IMR-90 (cell line): ENCODE results near the gene PSORS1C2. TPM values are rescaled to one million over a fixed set of nuclear protein-coding genes. Genes with fewer than 3 reads are reported as not detected.

Experiments used
- ATAC-seq: fragments of 200-7000 bp; cut with Tn5 transposase; 2 replicates; pipeline ENCODE4 v1.9.1; 2020; ENCODE audit warnings: low read depth, mild to moderate bottlenecking, moderate library complexity
- BruUV-seq: library from RNA; stranded (reverse); fragments of 400-500 nt; replicated peaks from 2 replicates; lab custom pipeline; 2021; lab: Mats Ljungman, UMichigan
- CTCF ChIA-PET: fragments of 300-600 bp; formaldehyde crosslinking; extraction: SDS; loops from one replicate; lab custom pipeline; 2021; ENCODE audit warnings: antibody characterized with exemption; lab: Yijun Ruan, JAX
- POLR2A ChIA-PET: fragments of 300-600 bp; sonication (Branson Sonifier 250); formaldehyde crosslinking; loops from one replicate; lab custom pipeline; 2022; ENCODE audit warnings: antibody characterized with exemption; ENCODE audit not compliant: unreplicated experiment; lab: Charles Lee
- DNase-seq: peaks from one replicate; pipeline ENCODE4 v3.0.0; 2013
- H2AFZ ChIP-seq: replicated peaks from 2 replicates; pipeline ENCODE3; 2013; ENCODE audit warnings: low read length, mild to moderate bottlenecking; ENCODE audit not compliant: poor library complexity
- H2AK5ac ChIP-seq: 2 replicates; pipeline ENCODE4 v1.6.1; 2013; ENCODE audit warnings: low read depth, low read length, inconsistent platforms
- H2AK9ac ChIP-seq: replicated peaks from 2 replicates; pipeline ENCODE3; 2013; ENCODE audit warnings: mild to moderate bottlenecking, low read depth, low read length, moderate library complexity; ENCODE audit not compliant: poor library complexity
- H2BK120ac ChIP-seq: 2 replicates; pipeline ENCODE4 v1.6.1; 2013; ENCODE audit warnings: low read depth, low read length, inconsistent platforms
- H2BK15ac ChIP-seq: 3 replicates; pipeline ENCODE4 v1.6.1; 2013; ENCODE audit warnings: low read depth, low read length, inconsistent platforms
- H2BK20ac ChIP-seq: 2 replicates; pipeline ENCODE4 v1.6.1; 2013; ENCODE audit warnings: low read depth, mild to moderate bottlenecking, inconsistent platforms, low read length, moderate library complexity
- H2BK5ac ChIP-seq: 2 replicates; pipeline ENCODE4 v1.6.1; 2013; ENCODE audit warnings: mild to moderate bottlenecking, low read depth, low read length, inconsistent platforms; ENCODE audit not compliant: poor library complexity, severe bottlenecking
- H3K14ac ChIP-seq: replicated peaks from 2 replicates; pipeline ENCODE4 v1.6.1; 2013; ENCODE audit warnings: low read depth, low read length, inconsistent platforms
- H3K18ac ChIP-seq: 2 replicates; pipeline ENCODE4 v1.6.1; 2013; ENCODE audit warnings: low read depth, low read length, control low read depth
- H3K23ac ChIP-seq: 2 replicates; pipeline ENCODE4 v1.6.1; 2013; ENCODE audit warnings: low read depth, low read length, inconsistent platforms
- H3K27ac ChIP-seq: 2 replicates; pipeline ENCODE4 v1.5.1; 2013; ENCODE audit warnings: mild to moderate bottlenecking, control low read depth, low read length; ENCODE audit not compliant: insufficient read depth
- H3K27me3 ChIP-seq: 2 replicates; pipeline ENCODE4 v1.6.1; 2013; ENCODE audit warnings: low read length; ENCODE audit not compliant: control insufficient read depth, insufficient read depth
- H3K36me3 ChIP-seq: 2 replicates; pipeline ENCODE4 v1.6.1; 2013; ENCODE audit warnings: low read length, mixed read lengths; ENCODE audit not compliant: control insufficient read depth, insufficient read depth
- H3K4ac ChIP-seq: 2 replicates; pipeline ENCODE4 v1.6.1; 2013; ENCODE audit warnings: low read depth, low read length, inconsistent platforms
- H3K4me1 ChIP-seq: 2 replicates; pipeline ENCODE4 v1.6.1; 2013; ENCODE audit warnings: low read length, mixed read lengths; ENCODE audit not compliant: control insufficient read depth, insufficient read depth
- H3K4me2 ChIP-seq: 2 replicates; pipeline ENCODE4 v1.6.1; 2013; ENCODE audit warnings: low read depth, mild to moderate bottlenecking, control low read depth, low read length, moderate library complexity
- H3K4me3 ChIP-seq: 2 replicates; pipeline ENCODE4 v1.5.1; 2013; ENCODE audit warnings: low read depth, mild to moderate bottlenecking, control low read depth, low read length, moderate library complexity; ENCODE audit not compliant: insufficient read depth
- H3K56ac ChIP-seq: 2 replicates; pipeline ENCODE4 v1.6.1; 2013; ENCODE audit warnings: low read length, inconsistent platforms; ENCODE audit not compliant: insufficient read depth; ENCODE audit errors: extremely low read depth
- H3K79me1 ChIP-seq, 2 experiments: 2 replicates each; pipeline ENCODE4 v1.6.1; 2013; ENCODE audit warnings: low read length in 2 of 2, inconsistent platforms in 1 of 2, low read depth in 1 of 2
- H3K9ac ChIP-seq: 2 replicates; pipeline ENCODE4 v1.6.1; 2013; ENCODE audit warnings: low read depth, low read length, control low read depth
- H3K9me1 ChIP-seq: 2 replicates; pipeline ENCODE4 v1.6.1; 2013; ENCODE audit warnings: low read length, inconsistent platforms; ENCODE audit not compliant: insufficient read depth
- H3K9me3 ChIP-seq: 2 replicates; pipeline ENCODE4 v1.6.1; 2013; ENCODE audit warnings: low read length; ENCODE audit not compliant: control insufficient read depth, insufficient read depth
- H4K20me1 ChIP-seq: 2 replicates; pipeline ENCODE4 v1.6.1; 2013; ENCODE audit warnings: low read length, inconsistent platforms; ENCODE audit not compliant: insufficient read depth
- H4K5ac ChIP-seq: 2 replicates; pipeline ENCODE4 v1.6.1; 2013; ENCODE audit warnings: mild to moderate bottlenecking, low read depth, low read length, control low read depth
- H4K8ac ChIP-seq, 2 experiments: 2 replicates each; pipeline ENCODE4 v1.6.1; 2013; ENCODE audit warnings: low read depth in 2 of 2, low read length in 2 of 2, control low read depth in 1 of 2, inconsistent platforms in 1 of 2
- H4K91ac ChIP-seq: 2 replicates; pipeline ENCODE4 v1.6.1; 2013; ENCODE audit warnings: low read depth, low read length, inconsistent platforms; ENCODE audit not compliant: insufficient read depth
- BHLHE40 ChIP-seq: fragments of 150-350 bp; IDR thresholded peaks from 2 replicates; pipeline ENCODE4 v1.6.1; 2016; ENCODE audit warnings: mild to moderate bottlenecking, low read depth, low read length
- CEBPB ChIP-seq: IDR thresholded peaks from 2 replicates; pipeline ENCODE4 v1.6.1; 2012; ENCODE audit warnings: low read depth, low read length, improper control_type of control experiment
- CHD1 ChIP-seq: IDR thresholded peaks from 2 replicates; pipeline ENCODE4 v1.6.1; 2012; ENCODE audit warnings: low read depth, low read length, improper control_type of control experiment
- ELK1 ChIP-seq: fragments of 150-350 bp; IDR thresholded peaks from 2 replicates; pipeline ENCODE4 v1.6.1; 2016; ENCODE audit warnings: low read depth, mild to moderate bottlenecking, low read length, moderate library complexity, borderline replicate concordance
- FOS ChIP-seq: fragments of 150-350 bp; IDR thresholded peaks from 2 replicates; pipeline ENCODE4 v1.6.1; 2016; ENCODE audit warnings: low read depth, low read length
- MAFK ChIP-seq: IDR thresholded peaks from 2 replicates; pipeline ENCODE4 v1.6.1; 2012; ENCODE audit warnings: low read depth, low read length, improper control_type of control experiment
- MAZ ChIP-seq: IDR thresholded peaks from 2 replicates; pipeline ENCODE4 v1.6.1; 2012; ENCODE audit warnings: low read depth, mild to moderate bottlenecking, low read length, improper control_type of control experiment, moderate library complexity, borderline replicate concordance
- MXI1 ChIP-seq: IDR thresholded peaks from 2 replicates; pipeline ENCODE4 v1.6.1; 2012; ENCODE audit warnings: low read depth, mild to moderate bottlenecking, low read length, moderate library complexity, borderline replicate concordance
- NFE2L2 ChIP-seq: fragments of 150-350 bp; IDR thresholded peaks from 2 replicates; pipeline ENCODE4 v1.6.1; 2016; ENCODE audit warnings: low read depth, mild to moderate bottlenecking, low read length
- POLR2A ChIP-seq: IDR thresholded peaks from 2 replicates; pipeline ENCODE4 v1.6.1; 2012; ENCODE audit warnings: mild to moderate bottlenecking, low read depth, low read length
- RAD21 ChIP-seq: IDR thresholded peaks from 2 replicates; pipeline ENCODE4 v1.6.1; 2012; ENCODE audit warnings: low read length, improper control_type of control experiment
- RCOR1 ChIP-seq: IDR thresholded peaks from 2 replicates; pipeline ENCODE4 v1.6.1; 2012; ENCODE audit warnings: mild to moderate bottlenecking, low read length, improper control_type of control experiment; ENCODE audit not compliant: insufficient replicate concordance
- RFX5 ChIP-seq: IDR thresholded peaks from 2 replicates; pipeline ENCODE4 v1.8.0; 2012; ENCODE audit warnings: low read depth, mild to moderate bottlenecking, low read length, moderate library complexity
- SMC3 ChIP-seq: fragments of 150-350 bp; IDR thresholded peaks from 2 replicates; pipeline ENCODE4 v1.6.1; 2016; ENCODE audit warnings: low read depth, mild to moderate bottlenecking, antibody characterized with exemption, low read length, moderate library complexity
- USF2 ChIP-seq: fragments of 150-350 bp; IDR thresholded peaks from 2 replicates; pipeline ENCODE4 v1.6.1; 2017; ENCODE audit warnings: mild to moderate bottlenecking, antibody characterized with exemption, low read length, low read depth
- WGBS, 2 experiments: methylation state at CpG; one replicate each; pipeline versions ENCODE4 v1.1.5 to v1.1.7; 2013; ENCODE audit warnings: missing lambda C conversion rate in 2 of 2; ENCODE audit not compliant: insufficient read length in 1 of 2; ENCODE audit errors: extremely low coverage in 2 of 2; 5-methylcytosine and 5-hydroxymethylcytosine counted together
- dilution Hi-C: fragments of 300-500 bp; cut with HindIII; formaldehyde crosslinking; loops from one replicate; pipeline ENCODE4 v1.14.3; 2018; ENCODE audit warnings: low sequenced_read_pairs; ENCODE audit not compliant: unreplicated experiment
- in situ Hi-C: fragments of 300-500 bp; cut with MboI; formaldehyde crosslinking; loops from 3 replicates; pipeline ENCODE4 v1.14.3; 2019; ENCODE audit warnings: low sequenced_read_pairs, inconsistent platforms, mixed read lengths
- intact Hi-C: fragments of 100-400 bp; cut with micrococcal nuclease; formaldehyde crosslinking; loops from 2 replicates; pipeline ENCODE4 v1.10.0; 2022
- polyA plus RNA-seq, 3 experiments: library from polyadenylated mRNA; depleted of rRNA; stranded (reverse); fragments of >200 nt; gene quantifications; 2 replicates each; pipeline ENCODE4 v1.2.3, GENCODE V29; 2012; ENCODE audit warnings: low replicate concordance in 1 of 3
- total RNA-seq: library from RNA; depleted of rRNA; stranded (reverse); fragments of >200 nt; gene quantifications from 2 replicates; pipeline ENCODE4 v1.2.3, GENCODE V29; 2012
- TF ChIP-seq, protein P1 (sequence below): conservative IDR thresholded peaks from 2 replicates; pipeline ENCODE4 v1.5.1; 2012; ENCODE audit warnings: mild to moderate bottlenecking, low read depth, low read length, improper control_type of control experiment

Gene PSORS1C2
- total and polyA plus RNA-seq, 2 of the 4 experiments (the other 2 are of a cell fraction): not detected

- CTCF ChIA-PET: interaction anchor here (0.6 kb wide), 1 partner anchor 26 kb away, joined by 5 read pairs; no protein-coding TSS in a partner anchor
- in situ Hi-C loops (no loop called here), dilution Hi-C loops (no loop called here), intact Hi-C loops (no loop called here)
- POLR2A ChIA-PET: no interaction called here
- Histone ChIP-seq H3K9me1 (peaks cover 10% of the 10 kb centered on the region), H4K91ac (no peak overlapping the region), H3K27me3 (no peaks in the 10 kb centered on the region), H2BK20ac (no peak overlapping the region), H2BK120ac (no peak overlapping the region), H4K8ac (no peak overlapping the region), H4K5ac (no peak overlapping the region), H3K4me1 (peaks cover 10% of the 10 kb centered on the region), H2BK5ac (no peak overlapping the region), H3K36me3 (peaks cover 21% of the 10 kb centered on the region), H3K56ac (no peak overlapping the region), H3K18ac (no peak overlapping the region), H3K79me1 (no peaks in the 10 kb centered on the region), H2AK5ac (no peak overlapping the region), H2BK15ac (no peak overlapping the region), H2AK9ac (no peak overlapping the region), H3K4me3 (no peak overlapping the region), H3K14ac (no peak overlapping the region), H3K27ac (no peak overlapping the region), H2AFZ (no peak overlapping the region), H4K20me1 (no peaks in the 10 kb centered on the region; the same call in 1 of the 2 replicates), H3K4me2 (no peak overlapping the region), H3K9ac (no peak overlapping the region), H3K23ac (no peak overlapping the region), H3K4ac (no peak overlapping the region), H3K9me3 (no peaks in the 10 kb centered on the region)
- DNase-seq: no peak
- WGBS, 2 experiments: 96% methylated on average over 8 of the region's 18 CpGs; no CpG with 5 or more reads in 1 of the 2 experiments
- no TSS peak for BruUV-seq
- no peak for ATAC-seq
- TF ChIP-seq, protein P1, sequence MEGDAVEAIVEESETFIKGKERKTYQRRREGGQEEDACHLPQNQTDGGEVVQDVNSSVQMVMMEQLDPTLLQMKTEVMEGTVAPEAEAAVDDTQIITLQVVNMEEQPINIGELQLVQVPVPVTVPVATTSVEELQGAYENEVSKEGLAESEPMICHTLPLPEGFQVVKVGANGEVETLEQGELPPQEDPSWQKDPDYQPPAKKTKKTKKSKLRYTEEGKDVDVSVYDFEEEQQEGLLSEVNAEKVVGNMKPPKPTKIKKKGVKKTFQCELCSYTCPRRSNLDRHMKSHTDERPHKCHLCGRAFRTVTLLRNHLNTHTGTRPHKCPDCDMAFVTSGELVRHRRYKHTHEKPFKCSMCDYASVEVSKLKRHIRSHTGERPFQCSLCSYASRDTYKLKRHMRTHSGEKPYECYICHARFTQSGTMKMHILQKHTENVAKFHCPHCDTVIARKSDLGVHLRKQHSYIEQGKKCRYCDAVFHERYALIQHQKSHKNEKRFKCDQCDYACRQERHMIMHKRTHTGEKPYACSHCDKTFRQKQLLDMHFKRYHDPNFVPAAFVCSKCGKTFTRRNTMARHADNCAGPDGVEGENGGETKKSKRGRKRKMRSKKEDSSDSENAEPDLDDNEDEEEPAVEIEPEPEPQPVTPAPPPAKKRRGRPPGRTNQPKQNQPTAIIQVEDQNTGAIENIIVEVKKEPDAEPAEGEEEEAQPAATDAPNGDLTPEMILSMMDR: no peak
- TF ChIP-seq SMC3: no peak
- TF ChIP-seq MAZ: no peak
- no peak for TF ChIP-seq RFX5
- TF ChIP-seq NFE2L2: no peak
- TF ChIP-seq POLR2A: no peak
- TF ChIP-seq FOS: no peak
- TF ChIP-seq RCOR1: no peak
- TF ChIP-seq CEBPB: no peak
- TF ChIP-seq MXI1: no peak
- TF ChIP-seq USF2: no peak
- TF ChIP-seq CHD1: no peak
- TF ChIP-seq ELK1: no peak
- TF ChIP-seq RAD21: no peak
- TF ChIP-seq BHLHE40: no peak
- no peak for TF ChIP-seq MAFK
These were observed 5.6 kb upstream of the PSORS1C2 start for GRCh38 chr6:31144296-31144969.
